Endothelial cell of umbilical vein (primary cell): ENCODE results near the gene FAM50A.

ENCODE experiments used
- EZH2 ChIP-seq: IDR thresholded peaks from 2 replicates; pipeline ENCODE4 v1.6.1; 2012; ENCODE audit warnings: borderline replicate concordance, low read depth, mild to moderate bottlenecking, moderate library complexity, low read length, inconsistent platforms; ENCODE audit not compliant: severe bottlenecking
- FOS ChIP-seq: IDR thresholded peaks from 2 replicates; pipeline ENCODE4 v1.6.1; 2011; ENCODE audit warnings: mild to moderate bottlenecking, low read length, moderate library complexity, borderline replicate concordance; ENCODE audit not compliant: insufficient read depth
- GATA2 ChIP-seq: IDR thresholded peaks from 2 replicates; pipeline ENCODE4 v1.7.0; 2011; ENCODE audit warnings: low read depth, mild to moderate bottlenecking, moderate library complexity, mixed read lengths, low read length; ENCODE audit not compliant: insufficient read length, insufficient read depth
- JUN ChIP-seq: IDR thresholded peaks from 2 replicates; pipeline ENCODE4 v1.6.1; 2011; ENCODE audit warnings: borderline replicate concordance, low read depth; ENCODE audit not compliant: insufficient read length, insufficient read depth
- MYC ChIP-seq: IDR thresholded peaks from one replicate; pipeline ENCODE4 v1.6.1; 2011; ENCODE audit warnings: mild to moderate bottlenecking, low read depth, low read length
- POLR2A ChIP-seq: IDR thresholded peaks from 2 replicates; pipeline ENCODE4 v1.6.1; 2012; ENCODE audit warnings: low read depth, mild to moderate bottlenecking, control low read depth, low read length
- POLR2AphosphoS5 ChIP-seq: IDR thresholded peaks from 2 replicates; pipeline ENCODE4 v1.6.1; 2012; ENCODE audit warnings: low read depth, mild to moderate bottlenecking, control low read depth, low read length, moderate library complexity; ENCODE audit not compliant: insufficient read depth
- TF ChIP-seq, protein P1 (sequence below), 2 donors: IDR thresholded peaks; 1 replicate in 1 of 2; 2 replicates in 1 of 2; pipeline ENCODE4 v1.5.1; 2011; ENCODE audit warnings: low read length in 2 of 2, mild to moderate bottlenecking in 2 of 2, moderate library complexity in 2 of 2, control low read depth in 1 of 2, inconsistent platforms in 1 of 2, low read depth in 1 of 2; ENCODE audit not compliant: insufficient read depth in 1 of 2; ENCODE audit errors: extremely low read depth in 1 of 2
- TF ChIP-seq, protein P2 (sequence below): IDR thresholded peaks from 2 replicates; pipeline ENCODE4 v1.6.1; 2011; ENCODE audit not compliant: insufficient read depth, insufficient read length

GRCh38 chrX:154467556-154467955 lies 23.6 kb downstream of the FAM50A start:
- TF ChIP-seq, protein P1, sequence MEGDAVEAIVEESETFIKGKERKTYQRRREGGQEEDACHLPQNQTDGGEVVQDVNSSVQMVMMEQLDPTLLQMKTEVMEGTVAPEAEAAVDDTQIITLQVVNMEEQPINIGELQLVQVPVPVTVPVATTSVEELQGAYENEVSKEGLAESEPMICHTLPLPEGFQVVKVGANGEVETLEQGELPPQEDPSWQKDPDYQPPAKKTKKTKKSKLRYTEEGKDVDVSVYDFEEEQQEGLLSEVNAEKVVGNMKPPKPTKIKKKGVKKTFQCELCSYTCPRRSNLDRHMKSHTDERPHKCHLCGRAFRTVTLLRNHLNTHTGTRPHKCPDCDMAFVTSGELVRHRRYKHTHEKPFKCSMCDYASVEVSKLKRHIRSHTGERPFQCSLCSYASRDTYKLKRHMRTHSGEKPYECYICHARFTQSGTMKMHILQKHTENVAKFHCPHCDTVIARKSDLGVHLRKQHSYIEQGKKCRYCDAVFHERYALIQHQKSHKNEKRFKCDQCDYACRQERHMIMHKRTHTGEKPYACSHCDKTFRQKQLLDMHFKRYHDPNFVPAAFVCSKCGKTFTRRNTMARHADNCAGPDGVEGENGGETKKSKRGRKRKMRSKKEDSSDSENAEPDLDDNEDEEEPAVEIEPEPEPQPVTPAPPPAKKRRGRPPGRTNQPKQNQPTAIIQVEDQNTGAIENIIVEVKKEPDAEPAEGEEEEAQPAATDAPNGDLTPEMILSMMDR (IDR thresholded peaks at IDR 0.05; ENCODE audit: extremely low read depth in 1 of 2, insufficient read depth in 1 of 2, low read depth in 1 of 2, low read length in 2 of 2) = no peak
- no peak for TF ChIP-seq POLR2AphosphoS5
- TF ChIP-seq MYC = no peak
- no peak for TF ChIP-seq POLR2A
- no peak for TF ChIP-seq EZH2
- no peak for TF ChIP-seq JUN
- no peak for TF ChIP-seq FOS
- TF ChIP-seq, protein P2, sequence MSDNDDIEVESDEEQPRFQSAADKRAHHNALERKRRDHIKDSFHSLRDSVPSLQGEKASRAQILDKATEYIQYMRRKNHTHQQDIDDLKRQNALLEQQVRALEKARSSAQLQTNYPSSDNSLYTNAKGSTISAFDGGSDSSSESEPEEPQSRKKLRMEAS = no peak
- TF ChIP-seq GATA2 = no peak
